HG02840 (cell line): ENCODE measurements around the gene HDGF.

Experiments
- ATAC-seq: cut with Tn5 transposase; IDR thresholded peaks from one replicate; pipeline ENCODE4 v1.9.1; 2021; ENCODE audit warnings: mild to moderate bottlenecking, moderate library complexity, moderate number of reproducible peaks; ENCODE audit not compliant: unreplicated experiment, low FRiP score

Gene HDGF

DNA sequence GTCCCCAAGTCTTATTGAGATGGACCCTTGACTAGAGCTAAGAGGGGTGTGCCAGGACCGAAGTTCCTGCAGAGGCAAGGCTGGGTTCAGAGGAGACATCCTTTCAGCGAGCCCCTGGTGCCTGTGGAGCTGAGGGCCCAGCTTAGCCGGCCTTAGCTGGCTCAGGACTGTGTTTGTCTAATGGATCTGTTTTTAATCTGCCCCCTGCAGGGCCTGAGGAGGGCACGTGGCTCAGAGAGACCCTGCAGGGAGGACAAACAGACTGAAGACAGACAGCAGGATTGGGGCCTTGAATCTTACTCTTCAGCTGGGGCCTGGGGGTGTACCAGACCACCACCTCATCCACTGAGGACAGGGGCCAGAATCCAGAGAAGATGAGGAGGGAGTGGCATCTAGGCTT lies 47.7 kb downstream of the HDGF start:
- ATAC-seq, result no peak

DNA sequence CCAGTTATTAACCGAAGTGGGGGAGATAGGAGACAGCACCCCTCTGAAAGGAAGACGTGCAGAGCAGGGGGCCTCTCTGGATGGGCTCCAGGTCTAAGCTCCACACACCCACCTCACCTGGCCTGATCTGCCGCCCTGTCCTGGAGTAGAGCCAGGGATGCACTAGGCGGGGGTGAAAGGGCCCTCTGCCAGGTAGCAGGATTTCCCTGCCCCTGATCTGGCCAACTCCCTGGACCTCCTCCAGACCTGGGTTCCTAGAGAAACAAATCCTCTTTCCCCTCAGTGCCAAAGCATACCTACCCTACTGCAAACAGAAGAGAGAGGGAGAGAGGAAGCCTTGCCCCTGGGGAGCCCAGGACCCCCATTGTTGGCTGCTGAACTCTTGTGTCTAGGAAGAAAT lies 48.1 kb downstream of the HDGF start:
- ATAC-seq, result no peak

DNA sequence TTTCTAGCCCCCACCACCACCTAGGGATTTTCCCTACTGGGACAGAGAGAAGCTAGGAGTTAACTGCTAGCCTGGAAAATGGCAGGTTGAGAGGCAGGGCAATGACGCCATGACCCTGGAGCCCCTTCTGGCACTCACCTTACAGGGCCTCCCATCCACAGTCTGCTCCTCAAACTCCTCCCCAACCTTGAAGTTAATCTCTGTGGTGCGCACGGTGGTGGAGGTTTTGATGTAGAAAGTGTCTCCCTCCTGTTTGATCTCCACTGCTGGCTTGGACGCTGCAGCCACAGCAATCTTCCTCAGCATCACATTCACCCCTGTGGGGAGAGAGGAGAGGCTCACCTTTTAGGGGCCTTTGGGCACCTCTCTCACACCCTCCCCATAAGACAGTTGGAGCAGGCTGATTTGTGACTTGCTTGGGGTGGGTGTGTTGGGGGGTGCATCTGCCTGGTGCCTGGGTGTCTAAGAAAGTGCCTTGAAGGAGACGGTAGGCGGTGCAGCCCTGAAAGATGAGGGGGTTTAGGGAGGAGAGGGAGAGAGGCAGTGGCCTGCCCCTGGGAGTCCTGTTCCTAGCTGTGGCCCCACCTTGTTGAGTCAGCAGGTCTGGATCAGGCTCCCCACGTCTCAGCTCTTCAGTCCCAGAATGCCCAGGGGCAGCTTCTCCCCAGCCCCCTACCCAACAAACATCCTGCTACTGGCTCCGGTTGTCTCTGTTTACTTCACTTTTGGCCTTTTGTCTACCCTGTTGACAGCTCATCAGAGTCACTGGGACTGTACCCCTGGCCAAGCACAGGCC lies 50.5 kb downstream of the HDGF start:
- ATAC-seq, result no peak

DNA sequence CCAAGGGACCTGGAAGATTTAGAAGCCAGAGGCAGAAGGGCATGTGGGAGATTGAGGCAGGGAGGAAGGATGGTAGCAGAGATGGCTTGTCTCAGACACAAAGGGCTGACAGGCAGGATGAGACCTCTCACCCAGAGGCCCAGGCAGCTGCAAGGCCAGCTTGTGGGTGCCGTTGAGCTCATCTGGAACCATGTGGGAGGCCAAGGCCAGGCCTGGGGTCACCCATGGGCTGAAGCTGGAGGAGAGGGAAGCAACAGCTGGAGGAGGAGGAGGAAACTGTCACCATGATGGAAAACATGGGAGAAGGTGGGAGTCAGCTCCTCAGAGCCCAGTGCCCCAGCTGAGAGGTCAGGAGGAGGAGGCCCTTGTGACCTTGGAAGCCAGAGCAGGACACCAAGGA lies 52.5 kb downstream of the HDGF start:
- no peak for ATAC-seq

DNA sequence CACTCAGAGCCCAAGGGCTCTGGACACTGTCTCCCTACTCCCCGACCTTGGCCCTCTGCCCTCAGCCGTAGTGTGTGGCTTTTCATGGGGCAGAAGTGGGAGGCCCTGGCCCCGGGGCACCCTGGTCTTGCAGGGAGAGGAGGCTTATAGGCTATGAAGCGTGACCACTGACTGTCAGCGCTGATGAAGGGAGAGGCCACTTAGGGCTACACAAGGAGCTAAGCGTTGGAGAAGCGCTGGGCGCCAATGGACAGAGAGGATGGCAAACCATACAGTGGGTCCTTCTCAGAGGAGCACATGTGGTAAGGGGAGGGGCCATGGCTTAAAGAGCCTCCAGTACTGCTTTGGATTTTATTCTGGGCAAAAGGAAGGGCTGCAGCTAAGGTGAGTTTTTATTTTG lies 54.0 kb downstream of the HDGF start:
- no peak for ATAC-seq

DNA sequence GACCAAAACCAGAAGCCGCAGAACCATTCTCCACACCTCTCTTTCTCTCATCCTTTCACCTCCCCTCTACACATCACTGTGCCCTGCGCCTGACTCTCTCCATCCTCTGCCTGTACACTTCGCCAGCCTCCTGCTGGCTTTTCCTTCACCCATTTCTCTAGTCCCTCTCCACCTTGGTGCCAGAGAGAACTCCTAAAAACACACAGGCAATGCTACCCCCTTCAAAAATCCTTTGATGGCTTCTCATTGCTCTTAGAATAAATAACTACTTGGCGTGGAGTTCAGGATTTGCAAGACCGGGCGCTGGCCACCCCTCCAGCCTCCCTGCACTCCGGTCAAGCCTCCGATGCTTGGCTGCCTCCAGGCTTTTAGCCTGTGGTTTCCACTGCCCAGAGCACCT lies 54.7 kb downstream of the HDGF start:
- no peak for ATAC-seq

DNA sequence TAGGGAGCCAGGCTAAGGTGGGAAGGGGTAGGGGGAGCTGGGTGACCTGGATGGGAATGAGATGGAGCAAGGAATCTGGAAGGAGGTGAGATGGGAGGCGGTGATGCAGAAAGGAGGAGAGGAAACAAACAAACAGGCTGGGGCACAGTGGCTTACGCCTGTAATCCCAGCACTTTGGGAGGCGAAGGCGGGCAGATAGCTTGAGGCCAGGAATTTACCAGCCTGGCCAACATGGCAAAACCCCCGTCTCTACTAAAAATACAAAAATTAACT lies 56.8 kb downstream of the HDGF start:
- no peak for ATAC-seq

DNA sequence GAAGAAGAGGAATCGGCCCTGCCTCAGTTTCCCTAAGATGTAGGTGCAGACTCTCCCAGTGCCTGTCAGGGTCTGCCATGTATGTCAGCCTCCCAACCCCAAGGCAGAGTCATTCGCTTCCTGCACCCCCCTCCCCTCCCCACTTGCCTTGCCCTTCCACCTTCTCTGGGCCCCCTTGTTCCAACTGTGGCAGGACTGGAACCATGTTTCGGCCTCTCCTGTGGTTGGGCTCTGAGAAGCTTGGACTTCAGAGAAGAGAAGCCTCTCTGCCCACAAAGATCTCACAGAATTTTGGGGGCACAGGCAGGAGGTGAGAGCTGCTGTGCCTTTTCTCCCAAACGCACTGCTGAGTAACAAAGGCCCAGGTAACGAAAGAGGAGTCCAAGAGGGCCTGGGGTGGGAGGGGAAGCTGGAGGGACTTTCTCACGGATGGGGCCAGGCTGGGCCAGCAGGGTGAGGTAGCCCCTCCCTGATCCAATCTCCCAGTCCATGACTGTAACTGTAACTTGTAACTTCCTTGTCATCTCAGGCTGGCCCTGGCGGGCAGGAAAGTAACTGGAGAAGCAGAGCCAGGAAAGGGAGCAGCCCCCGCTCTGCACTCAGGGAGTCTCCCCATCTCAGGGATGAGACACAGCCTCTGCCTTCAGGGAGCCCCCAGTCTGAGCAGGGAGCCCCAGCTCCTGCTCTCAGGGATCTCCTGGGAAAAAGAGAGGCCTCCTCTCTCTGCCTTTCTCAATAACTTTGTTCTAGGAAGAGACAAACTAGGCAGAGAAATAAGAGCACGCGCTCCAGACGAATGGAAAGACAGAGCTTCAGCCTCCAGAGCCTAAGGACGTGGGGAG lies 57.4 kb downstream of the HDGF start:
- no peak for ATAC-seq

DNA sequence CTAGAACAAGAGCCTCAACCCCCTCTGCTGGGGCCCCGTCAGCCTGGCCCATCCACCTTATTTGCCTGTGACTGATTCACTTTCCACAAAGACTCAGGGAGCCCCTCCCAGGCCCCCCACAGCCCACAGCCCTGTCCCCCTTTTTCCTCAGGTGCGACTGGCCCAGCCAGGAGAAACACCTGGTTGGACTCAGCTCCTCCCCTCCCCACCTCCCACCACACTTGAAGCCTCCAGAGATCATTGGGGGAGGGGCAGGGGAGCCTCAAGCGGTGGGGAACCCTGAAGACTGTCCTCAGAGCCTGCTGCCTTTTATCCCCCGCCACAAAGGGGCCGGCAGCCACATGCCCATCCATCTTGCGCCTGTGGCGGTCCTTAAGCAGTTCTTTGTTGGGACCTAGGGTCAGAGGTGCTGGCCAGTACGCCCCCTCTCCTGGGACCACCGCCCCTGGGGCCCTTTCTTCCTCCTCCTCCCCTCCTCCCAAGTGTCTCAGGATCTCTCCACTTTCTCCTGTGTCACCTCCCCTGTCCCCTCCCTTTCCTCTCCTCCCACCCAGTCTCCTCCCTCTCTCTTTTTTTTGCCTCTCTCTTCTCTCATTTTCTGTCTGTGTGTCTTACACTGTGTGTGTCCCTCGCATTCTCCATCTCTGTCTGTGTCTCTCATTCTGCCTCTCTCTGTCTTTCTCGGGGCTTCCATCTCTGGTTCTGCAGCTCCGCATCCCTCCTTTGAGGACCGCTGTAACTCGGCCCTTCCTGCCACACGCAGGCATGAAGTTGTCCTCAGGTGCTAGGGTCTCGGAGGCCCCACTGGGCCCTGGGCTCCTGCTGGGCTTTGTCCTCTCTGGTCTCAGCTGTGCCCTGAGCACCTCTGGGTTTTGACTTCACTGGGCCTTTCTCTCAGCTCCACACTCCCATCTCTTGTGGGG lies 58.3 kb downstream of the HDGF start:
- no peak for ATAC-seq

DNA sequence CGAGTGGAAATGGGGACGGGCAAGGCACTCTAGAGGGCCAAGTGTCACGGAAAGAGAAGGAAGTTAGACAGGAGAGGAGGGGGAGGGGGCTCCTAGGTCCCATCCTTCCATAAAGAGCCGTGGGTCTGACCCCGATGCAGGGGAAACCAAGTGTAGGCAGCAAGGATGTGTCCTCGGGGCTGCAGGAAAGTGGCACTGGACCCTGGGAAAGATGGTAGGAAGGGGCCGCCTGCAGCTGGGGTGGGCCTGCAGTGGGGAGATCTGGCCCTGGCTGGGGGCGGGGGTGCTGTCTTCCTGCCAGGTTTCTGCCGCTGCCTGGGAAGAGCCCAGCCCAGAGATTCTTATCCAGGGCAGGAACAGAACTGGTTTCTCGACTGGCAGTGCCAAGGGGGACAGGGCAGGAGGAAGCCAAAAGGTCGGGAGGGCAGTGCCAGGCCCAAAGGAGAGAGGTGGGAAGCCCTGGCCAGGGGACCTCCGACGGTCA lies 59.0 kb downstream of the HDGF start:
- ATAC-seq, result no peak
